Activated CD8-positive, alpha-beta memory T cell treated with anti-CD3 and anti-CD28 coated beads for 1 hour (primary cell): ENCODE measurements around the gene LIPA.
"Not testable (repeated sequence)": the region's sequence is repeated elsewhere in the genome, so short reads cannot be mapped to it uniquely, and the experiment has no call there.

ENCODE experiments used
- DNase-seq, 2 donors: peaks; one replicate each; pipeline ENCODE4 v3.0.0-alpha.2; 2020; ENCODE audit warnings: low read depth in 1 of 2; ENCODE audit errors: extremely low read depth in 1 of 2

Gene LIPA

GRCh38 chr10:89213191-89213808 is 38.3 kb downstream of the LIPA start:
- DNase-seq, result no peak

GRCh38 chr10:89210794-89211425 is 40.7 kb downstream of the LIPA start:
- DNase-seq, result no peak

GRCh38 chr10:89209718-89210117 is 41.9 kb downstream of the LIPA start:
- no peak for DNase-seq

- DNase-seq, result no peak
These were observed 43.6 kb downstream of the LIPA start for GRCh38 chr10:89207801-89208551.

- DNase-seq, result peak in 1 of 2 donors; percentile 14
These were observed 44.3 kb downstream of the LIPA start, which contains the start of gene CH25H for GRCh38 chr10:89207181-89207800. Gene CH25H (minus strand): TSS chr10:89207317. CDS start chr10:89207292, 25 bp downstream.

GRCh38 chr10:89206402-89207180 is 45.0 kb downstream of the LIPA start:
- DNase-seq, result no peak

- no peak for DNase-seq
These were observed 46.9 kb downstream of the LIPA start for GRCh38 chr10:89204621-89205185.

- no peak for DNase-seq
These were observed 48.3 kb downstream of the LIPA start for GRCh38 chr10:89203237-89203636.

GRCh38 chr10:89202033-89202425 is 49.5 kb downstream of the LIPA start:
- DNase-seq, result no peak

- no peak for DNase-seq
These were observed 50.1 kb downstream of the LIPA start for GRCh38 chr10:89201345-89202032.

GRCh38 chr10:89197473-89197872 is 54.1 kb downstream of the LIPA start:
- DNase-seq, result no peak

GRCh38 chr10:89191301-89191700 is 60.3 kb downstream of the LIPA start:
- not testable (repeated sequence) for DNase-seq

GRCh38 chr10:89189211-89189734 is 62.3 kb downstream of the LIPA start:
- DNase-seq, result no peak

GRCh38 chr10:89185658-89186057 is 65.9 kb downstream of the LIPA start:
- no peak for DNase-seq

GRCh38 chr10:89184638-89185037 is 66.9 kb downstream of the LIPA start:
- DNase-seq, result no peak

- no peak for DNase-seq
These were observed 68.0 kb downstream of the LIPA start for GRCh38 chr10:89183571-89183970.

GRCh38 chr10:89182894-89183293 is 68.7 kb downstream of the LIPA start:
- no peak for DNase-seq

GRCh38 chr10:89175816-89176215 is 75.8 kb downstream of the LIPA start:
- no peak for DNase-seq

GRCh38 chr10:89173075-89173474 is 78.5 kb downstream of the LIPA start:
- DNase-seq, result no peak

GRCh38 chr10:89171996-89172395 is 79.6 kb downstream of the LIPA start:
- no peak for DNase-seq
